ENCODE data around the gene COG8.
"Not testable (repeated sequence)": the region's sequence is repeated elsewhere in the genome, so short reads cannot be mapped to it uniquely, and the experiment has no call there.

The COG8 gene

DNA sequence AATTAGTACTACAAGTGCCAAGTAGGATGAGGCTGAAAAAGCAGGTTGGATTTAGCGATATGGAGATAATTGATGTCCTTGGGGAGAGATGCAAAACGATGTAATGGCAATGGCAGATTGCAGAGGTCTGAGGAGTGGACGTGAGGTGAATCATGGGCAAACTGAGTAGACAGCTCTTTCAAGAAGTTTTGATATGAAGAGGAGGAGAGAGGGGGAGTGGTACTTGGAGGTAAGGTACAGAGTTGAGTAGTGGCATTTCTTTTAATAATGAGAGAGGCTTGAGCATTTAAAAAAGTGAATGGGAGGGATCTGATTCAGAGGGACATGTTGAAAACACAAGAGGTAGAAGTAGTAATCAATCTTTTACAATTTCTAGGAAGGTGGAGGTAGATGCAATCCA lies 46.0 kb downstream of the COG8 start:
- TF ChIP-seq EZH2phosphoT487 (conservative IDR thresholded peaks at IDR 0.05; ENCODE audit: low read length) (no peak), CTCF (IDR thresholded peaks at IDR 0.05; ENCODE audit: insufficient read depth, low read length, poor library complexity, severe bottlenecking) (no peak)
- no peak overlapping the region for H3K27ac ChIP-seq (ENCODE audit: low read depth, low read length)
- no peaks in the 10 kb centered on the region for H3F3A ChIP-seq (ENCODE audit: insufficient read depth)
- H3K9me3 ChIP-seq (ENCODE audit: insufficient read depth, low read length): no peaks in the 10 kb centered on the region
- no peak overlapping the region for H3K9ac ChIP-seq (ENCODE audit: low read length)
- no peaks in the 10 kb centered on the region for H3K27me3 ChIP-seq (ENCODE audit: low read length)
- no peaks in the 10 kb centered on the region for H3K9me2 ChIP-seq (replicated peaks; ENCODE audit: insufficient read depth, low read length)
- H4K20me1 ChIP-seq (ENCODE audit: low read depth, low read length): no peaks in the 10 kb centered on the region
- H3K4me3 ChIP-seq (ENCODE audit: insufficient read depth, low read length, poor library complexity, severe bottlenecking): no peak overlapping the region
- H3K4me2 ChIP-seq (ENCODE audit: low read depth, low read length, poor library complexity, severe bottlenecking): no peak overlapping the region
- H2AFZ ChIP-seq (ENCODE audit: low read depth, low read length, severe bottlenecking): no peak overlapping the region
- no peaks in the 10 kb centered on the region for H3K79me2 ChIP-seq (ENCODE audit: insufficient read depth, low read length)
- no peaks in the 10 kb centered on the region; the same call in 1 of the 2 replicates for H3K36me3 ChIP-seq (ENCODE audit: low read length)

DNA sequence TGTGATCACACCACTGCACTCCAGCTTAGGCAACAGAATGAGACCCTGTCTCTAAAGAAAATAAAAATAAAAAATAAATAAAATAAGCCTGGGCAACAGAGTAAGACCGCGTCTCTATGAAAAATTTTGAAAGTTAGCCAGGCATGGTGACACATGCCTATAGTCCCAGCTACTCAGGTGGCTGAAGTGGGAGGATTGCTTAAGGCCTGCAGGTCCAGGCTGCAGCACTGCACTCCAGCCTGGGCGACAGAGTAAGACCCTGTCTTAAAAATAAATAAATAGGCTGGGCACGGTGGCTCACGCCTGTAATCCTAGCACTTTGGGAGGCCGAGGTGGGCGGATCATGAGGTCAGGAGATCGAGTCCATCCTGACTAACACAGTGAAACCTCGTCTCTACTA lies 47.7 kb downstream of the COG8 start:
- H3K9ac ChIP-seq (ENCODE audit: low read length); H3K27ac ChIP-seq (ENCODE audit: low read depth, low read length); H3K9me2 ChIP-seq (replicated peaks; ENCODE audit: insufficient read depth, low read length); H3K4me2 ChIP-seq (ENCODE audit: low read depth, low read length, poor library complexity, severe bottlenecking); H4K20me1 ChIP-seq (ENCODE audit: low read depth, low read length); H3K4me3 ChIP-seq (ENCODE audit: insufficient read depth, low read length, poor library complexity, severe bottlenecking); H3K36me3 ChIP-seq (ENCODE audit: low read length); H3K79me2 ChIP-seq (ENCODE audit: insufficient read depth, low read length); H3K9me3 ChIP-seq (ENCODE audit: insufficient read depth, low read length); H2AFZ ChIP-seq (ENCODE audit: low read depth, low read length, severe bottlenecking); H3F3A ChIP-seq (ENCODE audit: insufficient read depth); H3K27me3 ChIP-seq (ENCODE audit: low read length): not testable (repeated sequence)

- Histone ChIP-seq H4K20me1 (ENCODE audit: low read depth, low read length) (no peaks in the 10 kb centered on the region), H3K9ac (ENCODE audit: low read length) (no peak overlapping the region), H2AFZ (ENCODE audit: low read depth, low read length, severe bottlenecking) (no peak overlapping the region), H3K9me3 (ENCODE audit: insufficient read depth, low read length) (no peaks in the 10 kb centered on the region), H3K36me3 (ENCODE audit: low read length) (no peaks in the 10 kb centered on the region; the same call in 1 of the 2 replicates), H3F3A (ENCODE audit: insufficient read depth) (no peaks in the 10 kb centered on the region), H3K4me3 (ENCODE audit: insufficient read depth, low read length, poor library complexity, severe bottlenecking) (no peak overlapping the region), H3K27ac (ENCODE audit: low read depth, low read length) (no peak overlapping the region), H3K9me2 (replicated peaks; ENCODE audit: insufficient read depth, low read length) (no peaks in the 10 kb centered on the region), H3K4me2 (ENCODE audit: low read depth, low read length, poor library complexity, severe bottlenecking) (no peak overlapping the region), H3K27me3 (ENCODE audit: low read length) (no peaks in the 10 kb centered on the region), H3K79me2 (ENCODE audit: insufficient read depth, low read length) (no peaks in the 10 kb centered on the region)
- TF ChIP-seq EZH2phosphoT487 (conservative IDR thresholded peaks at IDR 0.05; ENCODE audit: low read length) (no peak), CTCF (IDR thresholded peaks at IDR 0.05; ENCODE audit: insufficient read depth, low read length, poor library complexity, severe bottlenecking) (peak; percentile 33)
These were observed 52.2 kb downstream of the COG8 start for GRCh38 chr16:69286941-69287713.

DNA sequence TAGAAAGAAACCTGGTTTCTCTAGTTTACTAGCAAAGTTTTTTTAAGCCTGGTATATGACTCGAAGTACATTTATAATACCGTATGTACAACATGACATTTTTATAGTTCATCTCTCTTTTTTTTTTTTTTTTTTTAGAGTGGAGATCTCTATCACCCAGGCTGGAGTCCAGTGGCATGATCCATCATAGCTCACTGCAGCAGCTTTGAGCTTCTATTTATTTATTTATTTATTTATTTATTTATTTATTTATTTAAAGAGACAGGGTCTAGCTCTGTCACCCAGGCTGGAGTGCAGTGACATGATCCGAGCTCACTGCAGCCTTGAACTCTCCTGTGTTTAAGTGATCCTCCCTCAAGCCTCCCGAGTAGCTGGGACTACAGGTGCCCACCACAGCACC lies 54.1 kb downstream of the COG8 start:
- Histone ChIP-seq H3K27ac (ENCODE audit: low read depth, low read length) (no peak overlapping the region), H3K9me2 (replicated peaks; ENCODE audit: insufficient read depth, low read length) (no peaks in the 10 kb centered on the region), H3K79me2 (ENCODE audit: insufficient read depth, low read length) (no peaks in the 10 kb centered on the region), H3K4me2 (ENCODE audit: low read depth, low read length, poor library complexity, severe bottlenecking) (no peak overlapping the region), H3K27me3 (ENCODE audit: low read length) (no peaks in the 10 kb centered on the region), H3K9ac (ENCODE audit: low read length) (no peak overlapping the region), H4K20me1 (ENCODE audit: low read depth, low read length) (no peaks in the 10 kb centered on the region), H3F3A (ENCODE audit: insufficient read depth) (no peaks in the 10 kb centered on the region), H3K36me3 (ENCODE audit: low read length) (no peaks in the 10 kb centered on the region; the same call in 1 of the 2 replicates), H3K9me3 (ENCODE audit: insufficient read depth, low read length) (no peaks in the 10 kb centered on the region), H2AFZ (ENCODE audit: low read depth, low read length, severe bottlenecking) (no peak overlapping the region), H3K4me3 (ENCODE audit: insufficient read depth, low read length, poor library complexity, severe bottlenecking) (no peak overlapping the region)
- no peak for TF ChIP-seq CTCF (IDR thresholded peaks at IDR 0.05; ENCODE audit: insufficient read depth, low read length, poor library complexity, severe bottlenecking)
- TF ChIP-seq EZH2phosphoT487 (conservative IDR thresholded peaks at IDR 0.05; ENCODE audit: low read length): no peak

All from SU-DHL-6 (cell line).